Parathyroid adenoma (tissue), 2 donors: ENCODE results near the gene RBMS2.
A peak's percentile ranks its signal among the peaks of the same experiment; 100 is the strongest.

Experiments used
- H2AFZ ChIP-seq: fragments of 300-600 bp; sonication (generic); one replicate; pipeline ENCODE4 v1.7.0; 2017; ENCODE audit warnings: antibody characterized with exemption, mild to moderate bottlenecking
- H3K27ac ChIP-seq: fragments of 300-600 bp; sonication (generic); one replicate; pipeline ENCODE4 v1.7.0; 2017
- H3K27me3 ChIP-seq: fragments of 300-600 bp; sonication (generic); one replicate; pipeline ENCODE4 v1.7.0; 2017; ENCODE audit warnings: low read length; ENCODE audit not compliant: control insufficient read depth, insufficient read depth
- H3K36me3 ChIP-seq: fragments of 300-600 bp; sonication (generic); one replicate; pipeline ENCODE4 v1.7.0; 2017; ENCODE audit warnings: low read length; ENCODE audit not compliant: control insufficient read depth, insufficient read depth
- H3K4me1 ChIP-seq: fragments of 300-600 bp; sonication (generic); one replicate; pipeline ENCODE4 v1.7.0; 2017; ENCODE audit warnings: control low read depth
- H3K4me2 ChIP-seq: fragments of 300-600 bp; sonication (generic); one replicate; pipeline ENCODE4 v1.7.0; 2017; ENCODE audit warnings: low read length
- H3K4me3 ChIP-seq: fragments of 300-600 bp; sonication (generic); one replicate; pipeline ENCODE4 v1.7.0; 2017; ENCODE audit warnings: low read depth, low read length
- H3K79me2 ChIP-seq: fragments of 300-600 bp; sonication (generic); one replicate; pipeline ENCODE4 v1.7.0; 2017; ENCODE audit warnings: control low read depth
- H3K9ac ChIP-seq: fragments of 300-600 bp; sonication (generic); one replicate; pipeline ENCODE4 v1.7.0; 2017; ENCODE audit warnings: mild to moderate bottlenecking
- H3K9me3 ChIP-seq: fragments of 300-600 bp; sonication (generic); one replicate; pipeline ENCODE4 v1.7.0; 2017; ENCODE audit warnings: low read length; ENCODE audit not compliant: control insufficient read depth
- CTCF ChIP-seq: fragments of 300-600 bp; sonication (generic); IDR thresholded peaks from one replicate; pipeline ENCODE4 v1.7.0; 2017; ENCODE audit warnings: antibody characterized with exemption, mild to moderate bottlenecking
- donor health status: primary hyperparathyroidism.

RBMS2 gene

GRCh38 chr12:56633468-56634241, 112.0 kb downstream of the RBMS2 start:
- H3K27me3 ChIP-seq: no peaks in the 10 kb centered on the region
- H2AFZ ChIP-seq: peak overlapping the region; percentile 80
- H3K36me3 ChIP-seq: peaks cover 9% of the 10 kb centered on the region
- H3K4me2 ChIP-seq: peak overlapping the region; percentile 76
- peaks cover 22% of the 10 kb centered on the region for H3K79me2 ChIP-seq
- no peak overlapping the region for H3K9ac ChIP-seq
- H3K27ac ChIP-seq: peak overlapping the region; percentile 93
- peak overlapping the region; percentile 66 for H3K4me3 ChIP-seq
- peaks cover 45% of the 10 kb centered on the region for H3K4me1 ChIP-seq
- no peak for TF ChIP-seq CTCF
- no peaks in the 10 kb centered on the region for H3K9me3 ChIP-seq

GRCh38 chr12:56634242-56634836, 112.7 kb downstream of the RBMS2 start:
- Histone ChIP-seq H2AFZ (peak overlapping the region; percentile 80), H3K9ac (peak overlapping the region; percentile 8), H3K4me1 (peaks cover 45% of the 10 kb centered on the region), H3K79me2 (peaks cover 19% of the 10 kb centered on the region), H3K4me3 (peak overlapping the region; percentile 66), H3K36me3 (peaks cover 9% of the 10 kb centered on the region), H3K9me3 (no peaks in the 10 kb centered on the region), H3K27ac (peak overlapping the region; percentile 93), H3K4me2 (peak overlapping the region; percentile 76), H3K27me3 (no peaks in the 10 kb centered on the region)
- no peak for TF ChIP-seq CTCF

GRCh38 chr12:56634837-56635791, 113.5 kb downstream of the RBMS2 start:
- peak overlapping the region; percentile 66 for H3K4me3 ChIP-seq
- peak; percentile 57 for TF ChIP-seq CTCF
- H3K9me3 ChIP-seq: no peaks in the 10 kb centered on the region
- H2AFZ ChIP-seq: peak overlapping the region; percentile 82
- H3K4me2 ChIP-seq: peak overlapping the region; percentile 76
- H3K36me3 ChIP-seq: peaks cover 9% of the 10 kb centered on the region
- H3K9ac ChIP-seq: peak overlapping the region; percentile 8
- peaks cover 12% of the 10 kb centered on the region for H3K79me2 ChIP-seq
- H3K27ac ChIP-seq: peak overlapping the region; percentile 93
- H3K4me1 ChIP-seq: peaks cover 45% of the 10 kb centered on the region
- no peaks in the 10 kb centered on the region for H3K27me3 ChIP-seq

- Histone ChIP-seq H3K27me3 (no peaks in the 10 kb centered on the region), H3K9ac (no peak overlapping the region), H3K9me3 (no peaks in the 10 kb centered on the region), H3K4me1 (peaks cover 40% of the 10 kb centered on the region), H3K4me3 (peak overlapping the region; percentile 66), H3K27ac (peak overlapping the region; percentile 93), H3K4me2 (peak overlapping the region; percentile 76), H3K79me2 (peaks cover 10% of the 10 kb centered on the region), H3K36me3 (peaks cover 9% of the 10 kb centered on the region), H2AFZ (peak overlapping the region; percentile 82)
- no peak for TF ChIP-seq CTCF
Measured at GRCh38 chr12:56635806-56636674, 114.4 kb downstream of the RBMS2 start.
